HG03439 (cell line): ENCODE data around the gene CRELD2.
A peak's percentile ranks its signal among the peaks of the same experiment; 100 is the strongest.

Experiments used
- ATAC-seq: cut with Tn5 transposase; IDR thresholded peaks from one replicate; pipeline ENCODE4 v1.9.1; 2021; ENCODE audit warnings: mild to moderate bottlenecking, moderate library complexity; ENCODE audit not compliant: unreplicated experiment

CRELD2 gene

GRCh38 chr22:49955581-49956417, 37.4 kb downstream of the CRELD2 start:
- no peak for ATAC-seq

GRCh38 chr22:49956418-49956770, 38.0 kb downstream of the CRELD2 start:
- ATAC-seq: no peak

GRCh38 chr22:49956914-49957825, 38.7 kb downstream of the CRELD2 start:
- ATAC-seq: no peak

GRCh38 chr22:49957826-49958365, 39.5 kb downstream of the CRELD2 start:
- no peak for ATAC-seq

- no peak for ATAC-seq
These were observed 40.0 kb downstream of the CRELD2 start for GRCh38 chr22:49958366-49958921.

DNA sequence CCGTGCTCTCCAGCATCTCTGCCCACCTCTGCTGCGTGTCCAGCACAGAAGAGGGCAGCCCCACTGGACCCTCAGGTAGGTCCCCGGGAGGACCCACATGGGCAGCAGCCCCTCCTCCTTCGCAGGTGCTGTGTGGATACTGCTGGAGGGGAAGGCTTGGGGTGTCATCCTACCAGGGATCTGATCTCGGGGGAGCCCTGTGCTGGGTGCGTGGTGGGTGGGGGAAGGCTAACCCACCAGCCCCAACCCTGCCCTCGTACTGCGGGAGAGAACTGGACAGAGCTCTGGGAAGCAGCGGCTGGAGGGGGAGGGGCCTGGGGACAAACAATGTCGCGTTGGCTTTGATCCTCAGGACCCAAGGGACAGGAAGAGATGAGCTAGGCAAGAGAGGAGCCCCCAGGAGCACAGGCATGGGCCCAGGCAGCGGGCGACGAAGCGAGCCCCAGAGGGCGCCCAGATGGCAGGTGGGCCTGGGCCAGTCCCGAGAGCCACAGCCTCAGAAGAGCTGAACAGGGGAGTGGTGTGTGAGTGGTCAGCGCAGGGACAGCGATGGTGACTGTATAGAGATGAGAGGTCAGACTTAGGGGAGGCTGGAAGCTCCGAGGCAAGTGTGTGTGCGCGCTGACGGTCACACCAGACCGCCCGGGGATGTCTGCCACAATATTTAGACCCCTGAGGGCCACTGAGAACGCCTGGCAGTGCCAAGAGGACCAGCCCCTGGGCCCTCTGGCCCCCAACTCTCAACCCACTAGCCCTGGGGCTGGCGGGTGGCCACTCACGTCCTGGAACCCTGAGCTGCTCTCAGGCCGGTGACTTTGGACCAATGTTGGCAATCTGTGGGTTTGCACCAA, 40.7 kb downstream of the CRELD2 start:
- no peak for ATAC-seq

- ATAC-seq: peak; percentile 7
These were observed 41.3 kb downstream of the CRELD2 start for GRCh38 chr22:49959782-49960158.

- ATAC-seq: peak; percentile 62
These were observed 41.9 kb downstream of the CRELD2 start, which contains the start of gene PIM3 for GRCh38 chr22:49960159-49961004. Gene PIM3, plus strand, starts transcription at chr22:49960772. Its CDS starts 176 bp downstream, at chr22:49960948.

GRCh38 chr22:49961005-49961600, 42.7 kb downstream of the CRELD2 start:
- ATAC-seq: no peak

- no peak for ATAC-seq
These were observed 43.2 kb downstream of the CRELD2 start for GRCh38 chr22:49961601-49962011.

DNA sequence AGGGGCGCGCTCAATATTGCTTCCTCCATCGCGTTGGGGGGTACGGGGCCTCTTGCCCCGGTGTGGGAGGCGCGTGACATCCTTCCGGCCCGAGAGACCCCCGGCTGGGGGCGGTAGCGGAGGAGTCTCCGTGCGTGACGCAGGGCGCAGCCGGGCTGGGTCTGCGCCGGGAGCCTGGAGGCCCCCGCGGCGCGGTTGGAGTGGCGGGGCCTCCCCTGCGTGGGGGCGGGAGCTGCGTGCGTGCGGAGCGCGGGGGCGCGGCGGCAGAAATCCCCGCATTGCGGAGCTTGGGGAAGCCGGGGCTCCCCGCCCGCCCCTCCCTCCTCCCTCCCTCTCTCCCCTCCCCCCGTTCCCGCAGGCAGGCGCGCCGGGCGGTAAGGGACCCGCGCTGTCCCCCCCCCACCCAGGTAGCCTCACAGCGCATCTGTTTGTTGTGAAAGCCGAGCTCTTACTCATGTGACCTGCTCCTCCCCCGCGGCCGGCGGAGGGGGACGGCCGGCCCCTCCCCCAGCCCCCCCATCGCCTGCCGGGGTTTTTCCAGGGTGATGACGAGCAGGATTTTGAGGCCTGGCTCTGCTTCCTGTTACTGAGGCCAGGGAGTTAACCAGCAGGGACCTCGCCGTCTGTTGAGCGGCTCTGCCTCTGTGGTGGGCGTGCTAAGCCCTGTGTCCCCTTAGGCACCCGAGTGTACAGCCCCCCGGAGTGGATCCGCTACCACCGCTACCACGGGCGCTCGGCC, 43.7 kb downstream of the CRELD2 start:
- peak; percentile 23 for ATAC-seq

DNA sequence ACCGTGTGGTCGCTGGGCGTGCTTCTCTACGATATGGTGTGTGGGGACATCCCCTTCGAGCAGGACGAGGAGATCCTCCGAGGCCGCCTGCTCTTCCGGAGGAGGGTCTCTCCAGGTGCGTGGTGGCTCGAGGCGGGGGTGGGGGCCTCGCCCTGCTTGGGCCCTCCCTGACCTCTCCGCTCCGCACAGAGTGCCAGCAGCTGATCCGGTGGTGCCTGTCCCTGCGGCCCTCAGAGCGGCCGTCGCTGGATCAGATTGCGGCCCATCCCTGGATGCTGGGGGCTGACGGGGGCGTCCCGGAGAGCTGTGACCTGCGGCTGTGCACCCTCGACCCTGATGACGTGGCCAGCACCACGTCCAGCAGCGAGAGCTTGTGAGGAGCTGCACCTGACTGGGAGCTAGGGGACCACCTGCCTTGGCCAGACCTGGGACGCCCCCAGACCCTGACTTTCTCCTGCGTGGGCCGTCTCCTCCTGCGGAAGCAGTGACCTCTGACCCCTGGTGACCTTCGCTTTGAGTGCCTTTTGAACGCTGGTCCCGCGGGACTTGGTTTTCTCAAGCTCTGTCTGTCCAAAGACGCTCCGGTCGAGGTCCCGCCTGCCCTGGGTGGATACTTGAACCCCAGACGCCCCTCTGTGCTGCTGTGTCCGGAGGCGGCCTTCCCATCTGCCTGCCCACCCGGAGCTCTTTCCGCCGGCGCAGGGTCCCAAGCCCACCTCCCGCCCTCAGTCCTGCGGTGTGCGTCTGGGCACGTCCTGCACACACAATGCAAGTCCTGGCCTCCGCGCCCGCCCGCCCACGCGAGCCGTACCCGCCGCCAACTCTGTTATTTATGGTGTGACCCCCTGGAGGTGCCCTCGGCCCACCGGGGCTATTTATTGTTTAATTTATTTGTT, 44.6 kb downstream of the CRELD2 start:
- ATAC-seq: peak; percentile 0

- ATAC-seq: no peak
These were observed 45.2 kb downstream of the CRELD2 start for GRCh38 chr22:49963647-49964026.

DNA sequence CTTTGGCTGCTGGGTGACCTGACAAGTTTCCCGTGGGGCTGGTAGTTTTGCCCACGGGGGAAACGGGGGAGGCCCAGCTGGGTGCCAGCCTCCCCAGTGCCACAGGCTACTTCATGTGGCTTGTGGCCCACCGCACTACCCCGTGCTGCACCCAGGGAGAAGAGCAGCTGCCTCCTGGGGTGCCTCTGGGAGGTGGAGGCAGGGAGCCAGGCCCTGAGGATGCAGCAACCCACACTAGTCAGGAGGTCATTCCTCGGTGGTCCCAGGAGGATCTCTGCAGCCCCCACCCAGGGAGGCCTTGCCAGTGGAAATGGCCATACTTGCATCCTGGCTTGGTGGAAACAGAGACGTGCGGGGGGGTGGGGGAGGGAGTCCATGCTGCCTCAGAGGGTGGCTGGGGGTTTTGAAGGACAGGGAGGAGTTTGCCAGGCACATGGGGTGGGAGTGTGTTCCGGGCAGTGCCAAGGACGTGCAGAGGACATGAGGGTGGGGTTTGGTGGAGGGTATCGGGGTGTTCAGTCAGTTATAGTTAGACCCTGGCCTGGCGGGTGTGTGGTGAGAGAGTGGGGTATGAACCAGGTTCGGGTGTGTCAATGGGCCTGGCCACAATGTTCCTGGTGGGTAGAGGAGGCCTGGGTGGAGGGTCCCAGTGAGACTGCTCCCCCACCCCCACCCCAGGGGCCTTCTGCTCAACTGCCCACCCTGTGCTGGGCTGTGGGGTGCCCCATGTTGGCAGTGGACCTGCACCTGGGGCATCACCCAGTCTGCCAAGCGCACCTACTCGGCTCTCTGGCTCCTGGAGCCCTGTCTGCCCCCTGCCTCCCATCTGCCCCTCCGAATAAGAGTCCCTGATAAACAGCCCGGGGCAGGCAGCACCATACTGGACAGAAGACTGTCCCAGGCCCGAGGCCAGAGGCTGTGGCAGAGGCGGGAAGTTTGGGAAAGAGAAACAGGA, 46.0 kb downstream of the CRELD2 start:
- ATAC-seq: no peak

- no peak for ATAC-seq
These were observed 46.9 kb downstream of the CRELD2 start for GRCh38 chr22:49965091-49966040.
